WTC11 (cell line): ENCODE results near the gene SLC24A3.

Experiments used
- ARID4B ChIP-seq: sonication (generic); formaldehyde crosslinking; IDR thresholded peaks from 2 replicates; pipeline ENCODE4 v1.8.0; 2023; ENCODE audit warnings: missing genetic modification reagents, mild to moderate bottlenecking, borderline replicate concordance
- ATF3 ChIP-seq: sonication (generic); formaldehyde crosslinking; conservative IDR thresholded peaks from 2 replicates; pipeline ENCODE4 v1.8.1; 2022; ENCODE audit warnings: mild to moderate bottlenecking, missing genetic modification reagents
- CREB1 ChIP-seq: sonication (generic); formaldehyde crosslinking; IDR thresholded peaks from 2 replicates; pipeline ENCODE4 v1.8.0; 2023; ENCODE audit warnings: mild to moderate bottlenecking, missing genetic modification reagents
- USF1 ChIP-seq: sonication (generic); formaldehyde crosslinking; IDR thresholded peaks from 2 replicates; pipeline ENCODE4 v1.8.0; 2022; ENCODE audit warnings: mild to moderate bottlenecking, missing genetic modification reagents
- ZBTB21 ChIP-seq: sonication (generic); formaldehyde crosslinking; IDR thresholded peaks from 2 replicates; pipeline ENCODE4 v1.8.1; 2023; ENCODE audit warnings: mild to moderate bottlenecking, missing genetic modification reagents, borderline replicate concordance
- ZNF232 ChIP-seq: sonication (generic); formaldehyde crosslinking; IDR thresholded peaks from 2 replicates; pipeline ENCODE4 v1.8.0; 2022; ENCODE audit warnings: mild to moderate bottlenecking, missing genetic modification reagents
- ZNF416 ChIP-seq: fragments of 250-450 bp; sonication (Bioruptor Pico); IDR thresholded peaks from 2 replicates; pipeline ENCODE4 v1.9.0; 2021; ENCODE audit warnings: mild to moderate bottlenecking, inconsistent platforms
- TF ChIP-seq, protein P1 (sequence below): fragments of 200-600 bp; IDR thresholded peaks from 2 replicates; pipeline ENCODE4 v1.8.0; 2022; ENCODE audit warnings: antibody characterized with exemption
- TF ChIP-seq, protein P2 (sequence below): fragments of 250-450 bp; sonication (Bioruptor Pico); IDR thresholded peaks from 2 replicates; pipeline ENCODE4 v1.9.0; 2021; ENCODE audit warnings: mild to moderate bottlenecking, borderline replicate concordance
- TF ChIP-seq, protein P3 (sequence below): sonication (generic); formaldehyde crosslinking; IDR thresholded peaks from 2 replicates; pipeline ENCODE4 v1.8.1; 2022; ENCODE audit warnings: low read depth, missing genetic modification reagents, borderline replicate concordance

GRCh38 chr20:19348582-19348981 is 136.1 kb downstream of the SLC24A3 start:
- TF ChIP-seq, protein P1, sequence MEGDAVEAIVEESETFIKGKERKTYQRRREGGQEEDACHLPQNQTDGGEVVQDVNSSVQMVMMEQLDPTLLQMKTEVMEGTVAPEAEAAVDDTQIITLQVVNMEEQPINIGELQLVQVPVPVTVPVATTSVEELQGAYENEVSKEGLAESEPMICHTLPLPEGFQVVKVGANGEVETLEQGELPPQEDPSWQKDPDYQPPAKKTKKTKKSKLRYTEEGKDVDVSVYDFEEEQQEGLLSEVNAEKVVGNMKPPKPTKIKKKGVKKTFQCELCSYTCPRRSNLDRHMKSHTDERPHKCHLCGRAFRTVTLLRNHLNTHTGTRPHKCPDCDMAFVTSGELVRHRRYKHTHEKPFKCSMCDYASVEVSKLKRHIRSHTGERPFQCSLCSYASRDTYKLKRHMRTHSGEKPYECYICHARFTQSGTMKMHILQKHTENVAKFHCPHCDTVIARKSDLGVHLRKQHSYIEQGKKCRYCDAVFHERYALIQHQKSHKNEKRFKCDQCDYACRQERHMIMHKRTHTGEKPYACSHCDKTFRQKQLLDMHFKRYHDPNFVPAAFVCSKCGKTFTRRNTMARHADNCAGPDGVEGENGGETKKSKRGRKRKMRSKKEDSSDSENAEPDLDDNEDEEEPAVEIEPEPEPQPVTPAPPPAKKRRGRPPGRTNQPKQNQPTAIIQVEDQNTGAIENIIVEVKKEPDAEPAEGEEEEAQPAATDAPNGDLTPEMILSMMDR = no peak
- TF ChIP-seq ZNF232 (no peak), ATF3 (CRISPR knock-in tag) (no peak), ARID4B (CRISPR knock-in tag) (no peak), ZNF416 (CRISPR knock-in tag) (no peak), ZBTB21 (no peak), CREB1 (CRISPR knock-in tag) (no peak), USF1 (no peak)
- TF ChIP-seq, protein P2, sequence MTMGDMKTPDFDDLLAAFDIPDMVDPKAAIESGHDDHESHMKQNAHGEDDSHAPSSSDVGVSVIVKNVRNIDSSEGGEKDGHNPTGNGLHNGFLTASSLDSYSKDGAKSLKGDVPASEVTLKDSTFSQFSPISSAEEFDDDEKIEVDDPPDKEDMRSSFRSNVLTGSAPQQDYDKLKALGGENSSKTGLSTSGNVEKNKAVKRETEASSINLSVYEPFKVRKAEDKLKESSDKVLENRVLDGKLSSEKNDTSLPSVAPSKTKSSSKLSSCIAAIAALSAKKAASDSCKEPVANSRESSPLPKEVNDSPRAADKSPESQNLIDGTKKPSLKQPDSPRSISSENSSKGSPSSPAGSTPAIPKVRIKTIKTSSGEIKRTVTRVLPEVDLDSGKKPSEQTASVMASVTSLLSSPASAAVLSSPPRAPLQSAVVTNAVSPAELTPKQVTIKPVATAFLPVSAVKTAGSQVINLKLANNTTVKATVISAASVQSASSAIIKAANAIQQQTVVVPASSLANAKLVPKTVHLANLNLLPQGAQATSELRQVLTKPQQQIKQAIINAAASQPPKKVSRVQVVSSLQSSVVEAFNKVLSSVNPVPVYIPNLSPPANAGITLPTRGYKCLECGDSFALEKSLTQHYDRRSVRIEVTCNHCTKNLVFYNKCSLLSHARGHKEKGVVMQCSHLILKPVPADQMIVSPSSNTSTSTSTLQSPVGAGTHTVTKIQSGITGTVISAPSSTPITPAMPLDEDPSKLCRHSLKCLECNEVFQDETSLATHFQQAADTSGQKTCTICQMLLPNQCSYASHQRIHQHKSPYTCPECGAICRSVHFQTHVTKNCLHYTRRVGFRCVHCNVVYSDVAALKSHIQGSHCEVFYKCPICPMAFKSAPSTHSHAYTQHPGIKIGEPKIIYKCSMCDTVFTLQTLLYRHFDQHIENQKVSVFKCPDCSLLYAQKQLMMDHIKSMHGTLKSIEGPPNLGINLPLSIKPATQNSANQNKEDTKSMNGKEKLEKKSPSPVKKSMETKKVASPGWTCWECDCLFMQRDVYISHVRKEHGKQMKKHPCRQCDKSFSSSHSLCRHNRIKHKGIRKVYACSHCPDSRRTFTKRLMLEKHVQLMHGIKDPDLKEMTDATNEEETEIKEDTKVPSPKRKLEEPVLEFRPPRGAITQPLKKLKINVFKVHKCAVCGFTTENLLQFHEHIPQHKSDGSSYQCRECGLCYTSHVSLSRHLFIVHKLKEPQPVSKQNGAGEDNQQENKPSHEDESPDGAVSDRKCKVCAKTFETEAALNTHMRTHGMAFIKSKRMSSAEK = no peak
- TF ChIP-seq, protein P3, sequence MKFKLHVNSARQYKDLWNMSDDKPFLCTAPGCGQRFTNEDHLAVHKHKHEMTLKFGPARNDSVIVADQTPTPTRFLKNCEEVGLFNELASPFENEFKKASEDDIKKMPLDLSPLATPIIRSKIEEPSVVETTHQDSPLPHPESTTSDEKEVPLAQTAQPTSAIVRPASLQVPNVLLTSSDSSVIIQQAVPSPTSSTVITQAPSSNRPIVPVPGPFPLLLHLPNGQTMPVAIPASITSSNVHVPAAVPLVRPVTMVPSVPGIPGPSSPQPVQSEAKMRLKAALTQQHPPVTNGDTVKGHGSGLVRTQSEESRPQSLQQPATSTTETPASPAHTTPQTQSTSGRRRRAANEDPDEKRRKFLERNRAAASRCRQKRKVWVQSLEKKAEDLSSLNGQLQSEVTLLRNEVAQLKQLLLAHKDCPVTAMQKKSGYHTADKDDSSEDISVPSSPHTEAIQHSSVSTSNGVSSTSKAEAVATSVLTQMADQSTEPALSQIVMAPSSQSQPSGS = no peak
